H9 (cell line): ENCODE measurements around the gene CHRNA3. TPM values are rescaled to one million over a fixed set of nuclear protein-coding genes. Genes with fewer than 3 reads are reported as not detected.

ENCODE experiments used
- DNase-seq: peaks from one replicate; pipeline ENCODE4 v3.0.0-alpha.2; 2017
- H2AFZ ChIP-seq: one replicate; pipeline ENCODE4 v1.6.1; 2013; ENCODE audit warnings: mild to moderate bottlenecking, low read length, control low read depth, moderate library complexity
- H2AK5ac ChIP-seq: 2 replicates; pipeline ENCODE4 v1.6.1; 2013; ENCODE audit warnings: low read length, control low read depth, mixed read lengths; ENCODE audit not compliant: insufficient read length
- H2BK120ac ChIP-seq: one replicate; pipeline ENCODE4 v1.6.1; 2013; ENCODE audit warnings: low read depth, mild to moderate bottlenecking, low read length, control low read depth, inconsistent platforms; ENCODE audit not compliant: poor library complexity, severe bottlenecking
- H2BK12ac ChIP-seq: 2 replicates; pipeline ENCODE4 v1.6.1; 2013; ENCODE audit warnings: low read length, control low read depth, mixed read lengths, low read depth; ENCODE audit not compliant: insufficient read length
- H2BK15ac ChIP-seq: 2 replicates; pipeline ENCODE4 v1.6.1; 2013; ENCODE audit warnings: low read depth, low read length, control low read depth
- H2BK20ac ChIP-seq: one replicate; pipeline ENCODE4 v1.6.1; 2013; ENCODE audit warnings: low read depth, mild to moderate bottlenecking, low read length, control low read depth, inconsistent platforms; ENCODE audit not compliant: poor library complexity, severe bottlenecking
- H2BK5ac ChIP-seq: 2 replicates; pipeline ENCODE4 v1.6.1; 2013; ENCODE audit warnings: low read length, control low read depth, mixed read lengths; ENCODE audit not compliant: insufficient read length
- H3K14ac ChIP-seq: 2 replicates; pipeline ENCODE4 v1.6.1; 2013; ENCODE audit warnings: low read length, control low read depth; ENCODE audit not compliant: insufficient read depth
- H3K18ac ChIP-seq: 2 replicates; pipeline ENCODE4 v1.6.1; 2013; ENCODE audit warnings: low read depth, mild to moderate bottlenecking, mixed read lengths, low read length, control low read depth; ENCODE audit not compliant: insufficient read length
- H3K23ac ChIP-seq: 2 replicates; pipeline ENCODE4 v1.6.1; 2013; ENCODE audit warnings: low read length, control low read depth, mixed read lengths, low read depth; ENCODE audit not compliant: insufficient read length
- H3K23me2 ChIP-seq: 2 replicates; pipeline ENCODE4 v1.6.1; 2013; ENCODE audit warnings: low read depth, mild to moderate bottlenecking, mixed read lengths, low read length, control low read depth; ENCODE audit not compliant: insufficient read length, poor library complexity, severe bottlenecking
- H3K27ac ChIP-seq: 2 replicates; pipeline ENCODE4 v1.5.1; 2013; ENCODE audit warnings: low read length, control low read depth, mixed read lengths, low read depth; ENCODE audit not compliant: insufficient read length
- H3K27me3 ChIP-seq: 2 replicates; pipeline ENCODE4 v1.6.1; 2013; ENCODE audit warnings: low read length, control low read depth, inconsistent platforms; ENCODE audit not compliant: insufficient read depth
- H3K4ac ChIP-seq: 2 replicates; pipeline ENCODE4 v1.6.1; 2013; ENCODE audit warnings: low read depth, mild to moderate bottlenecking, control low read depth, inconsistent platforms, low read length, moderate library complexity
- H3K4me1 ChIP-seq: 2 replicates; pipeline ENCODE4 v1.6.1; 2013; ENCODE audit warnings: low read length, control low read depth, inconsistent platforms; ENCODE audit not compliant: insufficient read depth
- H3K4me2 ChIP-seq: 2 replicates; pipeline ENCODE4 v1.6.1; 2013; ENCODE audit warnings: low read length, control low read depth, mixed read lengths; ENCODE audit not compliant: insufficient read length, insufficient read depth
- H3K56ac ChIP-seq: 2 replicates; pipeline ENCODE4 v1.6.1; 2013; ENCODE audit warnings: low read depth, mild to moderate bottlenecking, mixed read lengths, low read length, control low read depth; ENCODE audit not compliant: insufficient read length
- H3K79me1 ChIP-seq: 2 replicates; pipeline ENCODE4 v1.6.1; 2013; ENCODE audit warnings: low read depth, mild to moderate bottlenecking, moderate library complexity, low read length, control low read depth, inconsistent platforms; ENCODE audit not compliant: insufficient read depth, poor library complexity, severe bottlenecking
- H3K79me2 ChIP-seq: 2 replicates; pipeline ENCODE4 v1.6.1; 2013; ENCODE audit warnings: low read length, control low read depth, inconsistent platforms; ENCODE audit not compliant: insufficient read depth
- H3K9ac ChIP-seq: 2 replicates; pipeline ENCODE4 v1.6.1; 2013; ENCODE audit warnings: low read length, control low read depth, mixed read lengths; ENCODE audit not compliant: insufficient read length; ENCODE audit errors: extremely low read depth
- H3K9me3 ChIP-seq: one replicate; pipeline ENCODE4 v1.6.1; 2013; ENCODE audit warnings: low read depth, low read length, inconsistent platforms; ENCODE audit not compliant: control insufficient read depth
- H3T11ph ChIP-seq: one replicate; pipeline ENCODE4 v1.6.1; 2013; ENCODE audit warnings: mild to moderate bottlenecking, low read length, control low read depth, inconsistent platforms
- H4K20me1 ChIP-seq: one replicate; pipeline ENCODE4 v1.6.1; 2013; ENCODE audit not compliant: control insufficient read depth, insufficient read length, insufficient read depth
- H4K5ac ChIP-seq: 2 replicates; pipeline ENCODE4 v1.6.1; 2013; ENCODE audit warnings: low read depth, mild to moderate bottlenecking, mixed read lengths, low read length, control low read depth; ENCODE audit not compliant: insufficient read length
- H4K8ac ChIP-seq: replicated peaks from 2 replicates; pipeline ENCODE4 v1.6.1; 2013; ENCODE audit warnings: low read length, control low read depth, mixed read lengths, low read depth; ENCODE audit not compliant: insufficient read length
- H4K91ac ChIP-seq: 2 replicates; pipeline ENCODE4 v1.6.1; 2013; ENCODE audit warnings: low read depth, mild to moderate bottlenecking, moderate library complexity, mixed read lengths, low read length, control low read depth; ENCODE audit not compliant: insufficient read length
- H3K27ac Mint-ChIP-seq, 3 experiments: 2 replicates in 2 of 3; 3 replicates in 1 of 3; pipeline ENCODE4 v1.8.0; 2020 to 2021; ENCODE audit warnings: mixed read lengths in 3 of 3, mild to moderate bottlenecking in 1 of 3, moderate library complexity in 1 of 3
- H3K27me3 Mint-ChIP-seq: 2 replicates; pipeline ENCODE4 v1.8.0; 2021; ENCODE audit warnings: low read depth, mild to moderate bottlenecking, moderate library complexity, mixed read lengths
- H3K36me3 Mint-ChIP-seq, 3 experiments: 2 replicates in 2 of 3; 3 replicates in 1 of 3; pipeline ENCODE4 v1.8.0; 2020 to 2021; ENCODE audit warnings: low read depth in 3 of 3, mixed read lengths in 3 of 3; ENCODE audit not compliant: insufficient read depth in 1 of 3
- H3K4me1 Mint-ChIP-seq, 2 experiments: 2 replicates each; pipeline ENCODE4 v1.8.0; 2020; ENCODE audit warnings: mixed read lengths in 2 of 2
- H3K4me3 Mint-ChIP-seq, 2 experiments: 2 replicates in 1 of 2; 3 replicates in 1 of 2; pipeline ENCODE4 v1.8.0; 2020 to 2021; ENCODE audit warnings: mild to moderate bottlenecking in 2 of 2, mixed read lengths in 2 of 2, moderate library complexity in 1 of 2
- H3K9me3 Mint-ChIP-seq, 2 experiments: 2 replicates in 1 of 2; 3 replicates in 1 of 2; pipeline ENCODE4 v1.8.0; 2020; ENCODE audit warnings: mild to moderate bottlenecking in 2 of 2, mixed read lengths in 2 of 2, moderate library complexity in 1 of 2
- WGBS: extraction: QIAGEN DNeasy Blood & Tissue Kit; methylation state at CpG from one replicate; pipeline ENCODE4 v1.1.7; 2013; ENCODE audit warnings: missing lambda C conversion rate, low lambda C conversion rate, mixed read lengths; ENCODE audit not compliant: insufficient read length; ENCODE audit errors: extremely low coverage; 5-methylcytosine and 5-hydroxymethylcytosine counted together
- total RNA-seq: library from RNA; stranded (reverse); gene quantifications from 2 replicates; pipeline ENCODE4 v1.2.1, GENCODE V29; 2021
- TF ChIP-seq, protein P1 (sequence below): fragments of 200-600 bp; sonication (generic); conservative IDR thresholded peaks from 3 replicates; pipeline ENCODE4 v1.8.0; 2021; ENCODE audit warnings: antibody characterized with exemption, mild to moderate bottlenecking

CHRNA3 gene
- total RNA-seq, 1 experiment from 2014 or later = 0.81 TPM

DNA sequence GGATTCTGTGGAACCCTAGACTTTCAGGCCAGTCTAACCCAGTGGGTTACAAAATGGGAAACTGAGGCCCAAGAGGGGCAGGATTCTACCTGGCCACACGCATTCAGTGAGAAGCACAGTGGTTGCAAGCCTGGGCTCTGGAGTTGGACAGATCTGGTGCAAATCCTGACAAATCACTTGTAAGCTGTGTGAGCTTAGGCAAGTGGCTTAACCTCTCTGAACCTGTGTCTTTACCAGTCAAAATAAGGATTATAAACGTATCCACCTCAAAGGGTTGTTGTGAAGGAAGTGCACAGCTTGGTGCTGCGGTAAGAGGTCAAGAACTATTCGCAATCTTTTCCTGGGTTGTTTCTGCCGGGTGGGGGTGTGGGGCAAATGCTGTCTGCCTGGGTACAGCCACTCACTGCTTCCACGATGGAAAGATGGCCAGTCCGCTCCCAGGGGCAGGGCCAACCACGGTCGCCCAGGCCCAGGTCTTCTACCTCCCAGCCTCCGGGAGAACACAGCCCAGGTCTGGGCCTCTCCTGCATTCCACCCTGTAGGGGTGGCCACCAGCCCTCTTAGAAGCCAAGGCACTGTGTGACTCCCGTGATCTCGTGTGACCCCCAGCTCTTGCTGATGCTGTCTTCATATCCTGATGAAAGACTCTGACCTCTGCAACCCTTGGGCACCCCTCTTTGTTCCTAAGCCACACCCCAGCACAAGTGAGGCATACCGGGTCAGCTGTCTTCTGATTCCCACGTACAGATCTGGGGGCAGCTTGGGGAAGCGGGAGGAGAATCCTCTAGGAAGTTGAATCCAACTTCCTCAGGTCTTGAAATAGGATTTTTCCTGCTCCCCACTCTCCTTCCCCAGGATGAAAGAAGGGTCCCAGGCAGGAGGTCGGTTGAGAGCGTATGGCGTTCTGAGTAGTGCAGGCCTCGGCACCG is 1.5 kb downstream of the CHRNA3 start:
- Histone ChIP-seq H4K20me1 (no peaks in the 10 kb centered on the region), H3K9ac (no peak overlapping the region), H3K27ac (no peak overlapping the region), H3K79me2 (no peaks in the 10 kb centered on the region), H3K4me1 (no peaks in the 10 kb centered on the region), H3T11ph (no peak overlapping the region), H2BK12ac (no peak overlapping the region), H4K91ac (no peak overlapping the region), H4K8ac (no peak overlapping the region), H3K79me1 (no peaks in the 10 kb centered on the region), H3K23ac (no peak overlapping the region), H2BK5ac (no peak overlapping the region), H3K14ac (no peak overlapping the region), H3K18ac (no peak overlapping the region), H2BK20ac (no peak overlapping the region), H2AFZ (no peak overlapping the region), H3K4ac (no peak overlapping the region), H3K56ac (no peak overlapping the region), H3K27me3 (peaks cover 8% of the 10 kb centered on the region; the same call in 1 of the 2 replicates), H4K5ac (no peak overlapping the region), H2BK15ac (no peak overlapping the region), H2AK5ac (no peak overlapping the region), H3K4me2 (peak overlapping the region; percentile 20), H3K23me2 (peaks cover 10% of the 10 kb centered on the region), H3K9me3 (no peaks in the 10 kb centered on the region), H2BK120ac (no peak overlapping the region)
- peaks cover 13 to 21% of the 10 kb centered on the region in 2 experiments for H3K4me1 Mint-ChIP-seq
- H3K27ac Mint-ChIP-seq = no peak overlapping the region
- H3K4me3 Mint-ChIP-seq = peak overlapping the region; percentile 62 to 85
- peaks cover 2 to 4% of the 10 kb centered on the region in 2 experiments; a peak in 2 of 5 replicates for H3K9me3 Mint-ChIP-seq
- DNase-seq = peak; percentile 51
- TF ChIP-seq, protein P1, sequence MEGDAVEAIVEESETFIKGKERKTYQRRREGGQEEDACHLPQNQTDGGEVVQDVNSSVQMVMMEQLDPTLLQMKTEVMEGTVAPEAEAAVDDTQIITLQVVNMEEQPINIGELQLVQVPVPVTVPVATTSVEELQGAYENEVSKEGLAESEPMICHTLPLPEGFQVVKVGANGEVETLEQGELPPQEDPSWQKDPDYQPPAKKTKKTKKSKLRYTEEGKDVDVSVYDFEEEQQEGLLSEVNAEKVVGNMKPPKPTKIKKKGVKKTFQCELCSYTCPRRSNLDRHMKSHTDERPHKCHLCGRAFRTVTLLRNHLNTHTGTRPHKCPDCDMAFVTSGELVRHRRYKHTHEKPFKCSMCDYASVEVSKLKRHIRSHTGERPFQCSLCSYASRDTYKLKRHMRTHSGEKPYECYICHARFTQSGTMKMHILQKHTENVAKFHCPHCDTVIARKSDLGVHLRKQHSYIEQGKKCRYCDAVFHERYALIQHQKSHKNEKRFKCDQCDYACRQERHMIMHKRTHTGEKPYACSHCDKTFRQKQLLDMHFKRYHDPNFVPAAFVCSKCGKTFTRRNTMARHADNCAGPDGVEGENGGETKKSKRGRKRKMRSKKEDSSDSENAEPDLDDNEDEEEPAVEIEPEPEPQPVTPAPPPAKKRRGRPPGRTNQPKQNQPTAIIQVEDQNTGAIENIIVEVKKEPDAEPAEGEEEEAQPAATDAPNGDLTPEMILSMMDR = no peak
- no CpG with 5 or more reads among the region's 20 CpGs for WGBS
- no peaks in the 10 kb centered on the region for H3K36me3 Mint-ChIP-seq
- H3K27me3 Mint-ChIP-seq = peaks cover 50% of the 10 kb centered on the region
